OCI-LY7 (cell line): ENCODE data around the gene RBM26. TPM values are rescaled to one million over a fixed set of nuclear protein-coding genes. Genes with fewer than 3 reads are reported as not detected.

Source experiments
- BruUV-seq: library from RNA; stranded (reverse); fragments of 400-500 nt; replicated peaks from 2 replicates; lab custom pipeline; 2021; lab: Mats Ljungman, UMichigan
- CTCF ChIA-PET: fragments of 300-600 bp; sonication (Branson Sonifier 250); formaldehyde crosslinking; loops from one replicate; lab custom pipeline; 2022; ENCODE audit warnings: antibody characterized with exemption; ENCODE audit not compliant: unreplicated experiment; lab: Charles Lee
- POLR2A ChIA-PET: fragments of 300-600 bp; sonication (Branson Sonifier 250); formaldehyde crosslinking; loops from one replicate; lab custom pipeline; 2022; ENCODE audit warnings: antibody characterized with exemption; lab: Charles Lee
- DNase-seq: peaks from one replicate; pipeline ENCODE4 v3.0.0-alpha.2; 2015; ENCODE audit warnings: low spot score
- H2AFZ ChIP-seq: fragments of 200-600 bp; sonication (generic), shearing (Covaris generic); 2 replicates; pipeline ENCODE4 v1.6.1; 2014; ENCODE audit warnings: mild to moderate bottlenecking, antibody characterized with exemption, low read length, moderate library complexity
- H3K27ac ChIP-seq: fragments of 200-600 bp; sonication (generic); 2 replicates; pipeline ENCODE4 v1.5.1; 2014; ENCODE audit warnings: mixed run types, low read depth, mild to moderate bottlenecking, moderate library complexity, low read length, inconsistent platforms; ENCODE audit not compliant: poor library complexity, severe bottlenecking
- H3K36me3 ChIP-seq: fragments of 200-600 bp; sonication (generic); 2 replicates; pipeline ENCODE4 v1.6.1; 2014; ENCODE audit warnings: mild to moderate bottlenecking, antibody characterized with exemption, low read length, moderate library complexity, mixed read lengths; ENCODE audit not compliant: insufficient read depth
- H3K4me1 ChIP-seq: fragments of 200-600 bp; sonication (generic); 2 replicates; pipeline ENCODE4 v1.5.1; 2014; ENCODE audit warnings: mild to moderate bottlenecking, low read length; ENCODE audit not compliant: insufficient read depth, poor library complexity, severe bottlenecking
- H3K4me2 ChIP-seq: fragments of 200-600 bp; sonication (generic); 2 replicates; pipeline ENCODE4 v1.6.1; 2014; ENCODE audit warnings: mild to moderate bottlenecking, low read length
- H3K4me3 ChIP-seq: fragments of 200-600 bp; sonication (generic); 2 replicates; pipeline ENCODE4 v1.5.1; 2014; ENCODE audit warnings: mild to moderate bottlenecking, low read depth, low read length; ENCODE audit not compliant: poor library complexity, severe bottlenecking
- H3K79me2 ChIP-seq: fragments of 200-600 bp; sonication (generic); 2 replicates; pipeline ENCODE4 v1.6.1; 2016; ENCODE audit warnings: low read depth, mild to moderate bottlenecking, low read length, moderate library complexity, mixed read lengths; ENCODE audit not compliant: insufficient read depth
- H3K9me2 ChIP-seq: fragments of 200-600 bp; sonication (generic); 2 replicates; pipeline ENCODE4 v1.6.1; 2016; ENCODE audit warnings: mild to moderate bottlenecking, low read length, mixed read lengths; ENCODE audit not compliant: insufficient read depth
- H3K9me3 ChIP-seq: fragments of 200-600 bp; sonication (generic); 2 replicates; pipeline ENCODE4 v1.6.1; 2014; ENCODE audit warnings: mild to moderate bottlenecking, mixed run types, low read length, mixed read lengths
- H4K20me1 ChIP-seq: fragments of 200-600 bp; sonication (generic); 2 replicates; pipeline ENCODE4 v1.6.1; 2014; ENCODE audit warnings: mild to moderate bottlenecking, antibody characterized with exemption, low read length, moderate library complexity, mixed read lengths; ENCODE audit not compliant: insufficient read depth
- CTCF ChIP-seq: fragments of 200-600 bp; sonication (generic); conservative IDR thresholded peaks from 2 replicates; pipeline ENCODE4 v1.5.1; 2014; ENCODE audit warnings: mild to moderate bottlenecking, antibody characterized with exemption, low read length, moderate library complexity, mixed read lengths
- EZH2phosphoT487 ChIP-seq: fragments of 200-600 bp; sonication (generic); IDR thresholded peaks from 2 replicates; pipeline ENCODE4 v1.6.1; 2018; ENCODE audit warnings: low read depth, borderline replicate concordance, mild to moderate bottlenecking, mixed run types, antibody characterized with exemption, low read length, moderate library complexity, mixed read lengths
- intact Hi-C: fragments of 100-400 bp; cut with micrococcal nuclease; formaldehyde crosslinking; loops from one replicate; pipeline ENCODE4 v1.10.0; 2022; ENCODE audit not compliant: unreplicated experiment
- total RNA-seq, 2 experiments: library from RNA; depleted of rRNA in 1 of 2; stranded (reverse); fragments of >200 nt in 1 of 2; shearing (Covaris generic) in 1 of 2; gene quantifications; 2 replicates each; pipeline ENCODE4 v1.2.3, GENCODE V29; 2014 to 2022

The RBM26 gene
- total RNA-seq, 2 experiments from 2014 or later, result 44.1 to 85.2 TPM

DNA sequence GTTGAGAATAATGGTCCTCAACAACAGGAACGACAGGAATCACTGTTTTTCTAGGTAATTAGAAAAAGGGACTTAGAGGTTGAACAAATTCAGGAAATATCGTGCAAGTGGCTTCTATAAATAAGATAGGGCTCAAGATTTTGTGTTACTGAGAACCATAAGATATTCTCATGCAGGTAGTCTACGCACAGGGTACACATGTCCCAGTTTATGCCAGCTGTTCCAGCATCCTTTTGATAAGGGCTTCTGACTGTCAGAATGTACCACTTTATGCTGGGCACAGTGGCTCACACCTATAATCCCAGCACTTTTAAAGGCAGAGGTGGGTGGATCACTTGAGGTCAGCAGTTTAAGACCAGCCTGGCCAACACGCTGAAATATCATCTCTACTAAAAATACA lies 32.1 kb downstream of the RBM26 start:
- Histone ChIP-seq H3K36me3 (peaks cover 80% of the 10 kb centered on the region), H3K9me3 (no peaks in the 10 kb centered on the region), H4K20me1 (peaks cover 11% of the 10 kb centered on the region; the same call in 1 of the 2 replicates), H3K4me3 (no peak overlapping the region), H3K9me2 (no peaks in the 10 kb centered on the region), H3K4me1 (no peaks in the 10 kb centered on the region), H3K27ac (no peak overlapping the region), H3K4me2 (no peak overlapping the region), H3K79me2 (peaks cover 20% of the 10 kb centered on the region), H2AFZ (no peak overlapping the region)
- BruUV-seq, result no TSS peak
- intact Hi-C loops, result no loop called here
- no peak for DNase-seq
- ChIA-PET POLR2A (interaction anchor here (1.4 kb wide), 1 partner anchor 11 kb away, joined by 3 read pairs; no protein-coding TSS in a partner anchor), CTCF (no interaction called here)
- TF ChIP-seq CTCF, result no peak
- TF ChIP-seq EZH2phosphoT487, result no peak

GRCh38 chr13:79369226-79369625 lies 36.8 kb downstream of the RBM26 start:
- H2AFZ ChIP-seq, result no peak overlapping the region
- H3K79me2 ChIP-seq, result peaks cover 12% of the 10 kb centered on the region; the same call in 1 of the 2 replicates
- no peaks in the 10 kb centered on the region for H3K4me1 ChIP-seq
- no peak overlapping the region for H3K27ac ChIP-seq
- no peak for DNase-seq
- ChIA-PET POLR2A (no interaction called here), CTCF (no interaction called here)
- intact Hi-C loops, result loop anchor here (5.0 kb wide), 1 partner anchor 37 kb away; no protein-coding TSS in a partner anchor
- H3K4me3 ChIP-seq, result no peak overlapping the region
- H3K4me2 ChIP-seq, result no peak overlapping the region
- H3K36me3 ChIP-seq, result peaks cover 82% of the 10 kb centered on the region
- peaks cover 17% of the 10 kb centered on the region; the same call in 1 of the 2 replicates for H4K20me1 ChIP-seq
- H3K9me2 ChIP-seq, result no peaks in the 10 kb centered on the region
- no peaks in the 10 kb centered on the region for H3K9me3 ChIP-seq
- TF ChIP-seq EZH2phosphoT487 (no peak), CTCF (no peak)
- no TSS peak for BruUV-seq

DNA sequence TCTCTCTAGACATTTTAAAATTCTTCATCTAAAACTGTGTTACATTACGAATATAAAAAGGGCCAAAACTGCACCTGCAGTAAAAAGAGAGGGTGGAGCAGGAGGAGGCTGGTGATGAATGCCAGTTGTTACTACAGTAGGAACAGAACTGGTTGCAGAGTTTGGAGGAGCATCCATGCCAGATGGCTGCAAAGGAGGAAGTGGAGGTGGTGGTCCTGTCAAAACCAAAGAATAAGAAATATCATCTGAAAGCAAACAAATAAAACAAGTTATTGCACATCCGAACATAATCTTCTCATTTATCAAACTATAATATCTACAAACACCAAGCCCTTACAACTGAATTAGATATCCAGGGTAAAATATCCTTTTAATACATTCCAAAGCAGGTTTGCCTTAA lies 40.1 kb downstream of the RBM26 start:
- no peak overlapping the region for H3K27ac ChIP-seq
- TF ChIP-seq EZH2phosphoT487 (no peak), CTCF (no peak)
- ChIA-PET POLR2A (no interaction called here), CTCF (no interaction called here)
- H3K4me1 ChIP-seq, result no peaks in the 10 kb centered on the region
- peaks cover 97% of the 10 kb centered on the region for H3K36me3 ChIP-seq
- no peaks in the 10 kb centered on the region for H3K9me2 ChIP-seq
- H3K4me2 ChIP-seq, result no peak overlapping the region
- no TSS peak for BruUV-seq
- peaks cover 24% of the 10 kb centered on the region; the same call in 1 of the 2 replicates for H3K79me2 ChIP-seq
- no peak overlapping the region for H3K4me3 ChIP-seq
- H4K20me1 ChIP-seq, result peaks cover 18% of the 10 kb centered on the region
- intact Hi-C loops, result loop anchor here (5.0 kb wide), 1 partner anchor 34 kb away; no protein-coding TSS in a partner anchor
- H2AFZ ChIP-seq, result no peak overlapping the region
- no peak for DNase-seq
- H3K9me3 ChIP-seq, result no peaks in the 10 kb centered on the region
